Fibroblast of lung (primary cell): Measurements from ENCODE around the gene OBSCN. TPM values are rescaled to one million over a fixed set of nuclear protein-coding genes. Genes with fewer than 3 reads are reported as not detected.

Experiments used
- DNase-seq, 2 donors: peaks; one replicate each; pipeline versions ENCODE4 v3.0.0 to v3.0.0-alpha.2; 2010; ENCODE audit warnings: low read depth in 2 of 2
- H2AFZ ChIP-seq: 2 replicates; pipeline ENCODE4 v1.5.1; 2012; ENCODE audit warnings: low read length, control low read depth, inconsistent platforms
- H3K27ac ChIP-seq: 2 replicates; pipeline ENCODE4 v1.5.1; 2011; ENCODE audit warnings: low read length, control low read depth; ENCODE audit not compliant: insufficient read depth
- H3K27me3 ChIP-seq: 2 replicates; pipeline ENCODE4 v1.5.1; 2011; ENCODE audit warnings: mild to moderate bottlenecking, low read length; ENCODE audit not compliant: control insufficient read depth, insufficient read depth
- H3K36me3 ChIP-seq: 2 replicates; pipeline ENCODE4 v1.5.1; 2011; ENCODE audit warnings: low read length; ENCODE audit not compliant: control insufficient read depth, insufficient read depth
- H3K4me1 ChIP-seq: 2 replicates; pipeline ENCODE4 v1.5.1; 2011; ENCODE audit warnings: low read length; ENCODE audit not compliant: control insufficient read depth, insufficient read depth; ENCODE audit errors: extremely low read depth
- H3K4me2 ChIP-seq: 2 replicates; pipeline ENCODE4 v1.5.1; 2011; ENCODE audit warnings: low read length, control low read depth; ENCODE audit not compliant: insufficient read depth; ENCODE audit errors: extremely low read depth
- H3K4me3 ChIP-seq, 4 experiments: fragments of 200-600 bp in 1 of 4; sonication (generic) in 1 of 4; replicated peaks in 1 of 4; 2 replicates each; pipeline ENCODE4 v1.5.1; 2011 to 2016; ENCODE audit warnings: low read length in 4 of 4, low read depth in 3 of 4, mild to moderate bottlenecking in 3 of 4, control low read depth in 2 of 4, inconsistent platforms in 1 of 4, mixed read lengths in 1 of 4; ENCODE audit not compliant: insufficient read depth in 1 of 4; ENCODE audit errors: control extremely low read depth in 1 of 4
- H3K79me2 ChIP-seq: 2 replicates; pipeline ENCODE4 v1.5.1; 2012; ENCODE audit warnings: mild to moderate bottlenecking, low read length, inconsistent platforms; ENCODE audit not compliant: control insufficient read depth, insufficient read depth
- H3K9ac ChIP-seq: 2 replicates; pipeline ENCODE4 v1.5.1; 2011; ENCODE audit warnings: mild to moderate bottlenecking, low read length, control low read depth; ENCODE audit not compliant: insufficient read depth
- H3K9me3 ChIP-seq: 2 replicates; pipeline ENCODE4 v1.5.1; 2012; ENCODE audit warnings: low read depth, low read length; ENCODE audit not compliant: control insufficient read depth, insufficient read depth
- H4K20me1 ChIP-seq: 2 replicates; pipeline ENCODE4 v1.5.1; 2011; ENCODE audit warnings: low read length; ENCODE audit not compliant: control insufficient read depth, insufficient read depth; ENCODE audit errors: extremely low read depth
- CTCF ChIP-seq, 2 donors: IDR thresholded peaks in 1 of 2; conservative IDR thresholded peaks in 1 of 2; 1 replicate in 1 of 2; 2 replicates in 1 of 2; pipeline ENCODE4 v1.5.1; 2011 to 2012; ENCODE audit warnings: low read length in 2 of 2, control low read depth in 1 of 2, inconsistent platforms in 1 of 2, low read depth in 1 of 2, mild to moderate bottlenecking in 1 of 2
- EZH2 ChIP-seq: IDR thresholded peaks from 2 replicates; pipeline ENCODE4 v1.5.1; 2012; ENCODE audit warnings: low read length, control low read depth, mild to moderate bottlenecking; ENCODE audit errors: missing control alignments
- polyA plus RNA-seq, 2 donors: library from polyadenylated mRNA; depleted of rRNA in 1 of 2; stranded (reverse) in 1 of 2; unstranded in 1 of 2; fragments of >200 nt; gene quantifications; 2 replicates each; pipeline ENCODE4 v1.2.1, GENCODE V29; 2011 to 2012; ENCODE audit warnings: missing spikeins in 1 of 2
- total RNA-seq: library from RNA; depleted of rRNA; stranded (reverse); fragments of >200 nt; gene quantifications from 2 replicates; pipeline ENCODE4 v1.2.1, GENCODE V29; 2014

OBSCN gene
- total and polyA plus RNA-seq, 2 donors (not counting 1 experiment from before 2014, with no cell fraction given) = 0.87 to 16.8 TPM

GRCh38 chr1:228190778-228191177 lies 17.1 kb upstream of the OBSCN start:
- Histone ChIP-seq H3K4me3 (no peak overlapping the region), H3K4me1 (no peaks in the 10 kb centered on the region), H3K36me3 (no peaks in the 10 kb centered on the region), H3K79me2 (no peaks in the 10 kb centered on the region), H4K20me1 (no peaks in the 10 kb centered on the region), H3K27me3 (no peaks in the 10 kb centered on the region), H3K9ac (no peak overlapping the region), H3K9me3 (no peaks in the 10 kb centered on the region), H3K4me2 (no peak overlapping the region), H3K27ac (no peak overlapping the region), H2AFZ (no peak overlapping the region)
- no peak for DNase-seq
- TF ChIP-seq CTCF (conservative IDR thresholded peaks at IDR 0.05 in 1 of 2, IDR thresholded peaks at IDR 0.05 in 1 of 2; ENCODE audit: low read depth in 1 of 2, low read length in 2 of 2) (no peak), EZH2 (no peak)

GRCh38 chr1:228194436-228194835 lies 13.4 kb upstream of the OBSCN start:
- Histone ChIP-seq H3K9ac (no peak overlapping the region), H3K27me3 (no peaks in the 10 kb centered on the region), H3K4me1 (no peaks in the 10 kb centered on the region), H3K9me3 (no peaks in the 10 kb centered on the region), H4K20me1 (no peaks in the 10 kb centered on the region), H3K79me2 (no peaks in the 10 kb centered on the region), H3K4me2 (no peak overlapping the region), H3K27ac (no peak overlapping the region), H3K36me3 (no peaks in the 10 kb centered on the region), H2AFZ (no peak overlapping the region), H3K4me3 (no peak overlapping the region)
- DNase-seq = no peak
- no peak for TF ChIP-seq CTCF (conservative IDR thresholded peaks at IDR 0.05 in 1 of 2, IDR thresholded peaks at IDR 0.05 in 1 of 2; ENCODE audit: low read depth in 1 of 2, low read length in 2 of 2)
- TF ChIP-seq EZH2 = no peak

GRCh38 chr1:228194921-228195812 lies 12.7 kb upstream of the OBSCN start:
- Histone ChIP-seq H3K4me3 (no peak overlapping the region), H4K20me1 (no peaks in the 10 kb centered on the region), H2AFZ (no peak overlapping the region), H3K4me1 (no peaks in the 10 kb centered on the region), H3K27me3 (no peaks in the 10 kb centered on the region), H3K9ac (no peak overlapping the region), H3K36me3 (no peaks in the 10 kb centered on the region), H3K27ac (no peak overlapping the region), H3K9me3 (no peaks in the 10 kb centered on the region), H3K4me2 (no peak overlapping the region), H3K79me2 (no peaks in the 10 kb centered on the region)
- no peak for TF ChIP-seq CTCF (conservative IDR thresholded peaks at IDR 0.05 in 1 of 2, IDR thresholded peaks at IDR 0.05 in 1 of 2; ENCODE audit: low read depth in 1 of 2, low read length in 2 of 2)
- no peak for TF ChIP-seq EZH2
- DNase-seq = no peak
